ENCODE data around the gene STIMATE. TPM values are rescaled to one million over a fixed set of nuclear protein-coding genes. Genes with fewer than 3 reads are reported as not detected.

Gene STIMATE
- polyA plus RNA-seq, 1 donor = 5.9 TPM

DNA sequence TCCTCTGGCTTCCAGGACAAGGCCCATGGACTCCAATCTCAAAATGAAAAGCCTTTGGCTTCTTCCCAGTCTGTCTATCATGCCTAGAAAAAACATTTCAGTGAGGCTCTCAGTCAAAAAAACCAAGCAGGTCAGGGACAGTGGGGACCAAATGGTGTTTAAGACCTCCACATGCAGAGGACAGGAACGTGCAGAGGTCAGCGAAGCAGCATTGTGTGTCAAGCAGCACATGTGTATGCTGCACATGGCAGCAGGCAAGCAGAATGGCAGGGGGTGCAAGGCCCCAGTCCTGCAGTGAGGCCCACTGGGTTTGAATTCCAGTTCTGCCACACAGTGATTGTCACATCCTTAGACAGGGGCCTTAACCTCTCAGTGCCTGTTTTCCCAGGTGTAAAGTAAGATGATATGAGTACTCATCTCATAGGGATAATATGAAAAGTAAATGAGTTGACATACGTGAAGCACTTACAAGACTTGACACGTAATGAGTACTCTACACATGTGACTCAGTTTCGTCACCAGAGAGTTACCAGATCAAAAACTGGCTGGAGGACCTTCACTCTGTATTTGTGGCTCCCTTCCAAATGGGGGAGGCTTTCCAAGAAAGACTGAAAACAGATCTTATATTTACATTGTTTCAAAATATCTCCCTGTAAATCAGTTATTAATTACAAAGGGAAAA, 11.2 kb downstream of the STIMATE start:
- Histone ChIP-seq H3K9me3 (ENCODE audit: control insufficient read depth, low read depth, low read length) (no peaks in the 10 kb centered on the region), H3K36me3 (ENCODE audit: control insufficient read depth, insufficient read depth, low read length) (no peaks in the 10 kb centered on the region), H3K4me3 (ENCODE audit: low read length) (no peak overlapping the region), H3K27me3 (ENCODE audit: control insufficient read depth, insufficient read depth, low read length) (no peaks in the 10 kb centered on the region), H3K27ac (ENCODE audit: low read length) (no peak overlapping the region), H3K4me1 (ENCODE audit: control insufficient read depth, insufficient read depth, low read length) (peaks cover 2% of the 10 kb centered on the region)
- no CpG with 5 or more reads among the region's 5 CpGs for WGBS (ENCODE audit: insufficient coverage, low lambda C conversion rate)
- no peak for DNase-seq

DNA sequence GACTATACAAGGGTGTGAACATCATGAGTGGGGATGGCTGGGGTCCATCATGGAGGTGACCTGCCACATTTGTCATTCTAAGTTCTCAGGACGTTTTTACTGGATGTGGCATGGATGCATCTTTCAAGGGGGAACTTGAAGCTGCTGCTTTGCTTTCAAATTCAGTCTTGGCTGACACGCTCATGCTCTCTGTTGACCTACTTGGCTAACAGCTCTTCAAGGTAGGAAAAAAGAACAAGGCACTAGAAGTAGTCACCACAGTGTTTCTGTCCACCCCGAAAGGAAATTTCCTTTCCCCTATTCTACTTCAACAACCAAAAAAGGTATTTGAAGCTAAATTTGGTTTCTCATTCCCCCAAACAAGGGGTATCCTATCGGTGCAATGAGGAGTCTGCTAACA, 15.0 kb downstream of the STIMATE start:
- Histone ChIP-seq H3K4me1 (ENCODE audit: control insufficient read depth, insufficient read depth, low read length) (no peaks in the 10 kb centered on the region), H3K27me3 (ENCODE audit: control insufficient read depth, insufficient read depth, low read length) (no peaks in the 10 kb centered on the region), H3K36me3 (ENCODE audit: control insufficient read depth, insufficient read depth, low read length) (peaks cover 2% of the 10 kb centered on the region), H3K4me3 (ENCODE audit: low read length) (no peak overlapping the region), H3K9me3 (ENCODE audit: control insufficient read depth, low read depth, low read length) (no peaks in the 10 kb centered on the region), H3K27ac (ENCODE audit: low read length) (peak overlapping the region; percentile 30)
- no peak for DNase-seq
- WGBS (ENCODE audit: insufficient coverage, low lambda C conversion rate) = 100% methylated on average over 1 of the region's 4 CpGs

DNA sequence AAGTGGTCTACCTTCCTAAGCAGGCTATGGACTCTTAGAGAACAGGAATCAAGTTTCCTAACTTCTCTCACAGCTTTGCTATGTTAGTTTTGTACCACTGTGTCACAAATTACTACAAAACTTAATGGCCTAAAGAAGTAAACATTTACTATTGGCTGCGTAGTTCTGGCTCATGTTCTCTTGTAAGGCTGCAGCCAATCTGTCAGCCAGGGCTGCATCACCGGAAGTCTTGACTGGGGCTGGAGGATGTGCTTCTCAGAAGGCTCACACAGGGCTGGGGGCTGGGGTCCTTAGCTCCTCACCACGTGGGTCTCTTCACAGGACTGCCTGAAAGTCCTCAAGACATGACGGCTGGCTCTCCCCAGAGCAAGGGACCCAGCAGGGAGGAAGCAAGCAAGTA, 15.5 kb downstream of the STIMATE start:
- peaks cover 2% of the 10 kb centered on the region for H3K36me3 ChIP-seq (ENCODE audit: control insufficient read depth, insufficient read depth, low read length)
- H3K27me3 ChIP-seq (ENCODE audit: control insufficient read depth, insufficient read depth, low read length) = no peaks in the 10 kb centered on the region
- H3K9me3 ChIP-seq (ENCODE audit: control insufficient read depth, low read depth, low read length) = no peaks in the 10 kb centered on the region
- H3K27ac ChIP-seq (ENCODE audit: low read length) = peak overlapping the region; percentile 30
- no CpG with 5 or more reads among the region's 4 CpGs for WGBS (ENCODE audit: insufficient coverage, low lambda C conversion rate)
- peak in 1 of 2 donors; percentile 48 for DNase-seq
- no peak overlapping the region for H3K4me3 ChIP-seq (ENCODE audit: low read length)
- no peaks in the 10 kb centered on the region for H3K4me1 ChIP-seq (ENCODE audit: control insufficient read depth, insufficient read depth, low read length)

DNA sequence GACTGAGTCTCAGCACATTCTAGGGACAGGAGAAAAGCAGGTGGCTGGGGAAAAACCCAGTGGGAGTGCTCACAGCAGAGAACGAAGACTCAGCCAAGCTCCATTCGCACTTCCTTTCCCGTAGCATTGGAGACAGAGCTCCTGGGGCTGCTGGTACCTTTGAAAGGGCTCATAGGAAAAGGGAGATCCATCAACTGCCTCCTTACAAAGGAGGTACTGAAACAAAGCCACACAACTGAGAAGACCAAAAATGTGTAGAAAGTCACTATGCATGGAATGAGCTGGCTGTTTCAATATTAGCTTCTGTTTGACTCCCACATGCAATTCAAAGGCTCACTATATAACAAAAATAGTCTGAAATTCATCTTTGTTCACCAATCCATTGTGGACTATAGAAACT, 16.9 kb downstream of the STIMATE start:
- Histone ChIP-seq H3K27me3 (ENCODE audit: control insufficient read depth, insufficient read depth, low read length) (no peaks in the 10 kb centered on the region), H3K4me1 (ENCODE audit: control insufficient read depth, insufficient read depth, low read length) (no peaks in the 10 kb centered on the region), H3K27ac (ENCODE audit: low read length) (no peak overlapping the region), H3K4me3 (ENCODE audit: low read length) (no peak overlapping the region), H3K9me3 (ENCODE audit: control insufficient read depth, low read depth, low read length) (no peaks in the 10 kb centered on the region), H3K36me3 (ENCODE audit: control insufficient read depth, insufficient read depth, low read length) (peaks cover 2% of the 10 kb centered on the region)
- DNase-seq = no peak
- no CpG with 5 or more reads among the region's 3 CpGs for WGBS (ENCODE audit: insufficient coverage, low lambda C conversion rate)

DNA sequence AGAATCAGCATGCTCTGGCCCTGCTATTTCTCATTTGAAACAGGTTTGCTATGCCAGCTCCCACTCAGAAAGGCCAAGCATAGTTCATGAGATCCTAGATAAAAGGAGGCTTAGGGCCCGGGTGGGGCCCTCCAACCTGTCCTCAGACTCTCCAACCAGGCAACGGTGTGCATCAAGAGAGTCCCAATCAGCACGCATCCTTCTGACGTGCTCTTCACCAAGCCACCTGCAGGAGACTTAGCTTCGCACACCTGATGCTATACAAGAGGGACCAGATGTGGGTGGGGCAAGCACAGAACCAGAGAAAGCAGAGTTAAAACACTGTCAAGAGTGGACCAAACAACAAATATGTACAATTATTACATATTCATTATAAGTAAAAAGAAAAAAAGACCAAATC, 17.3 kb downstream of the STIMATE start:
- Histone ChIP-seq H3K4me1 (ENCODE audit: control insufficient read depth, insufficient read depth, low read length) (no peaks in the 10 kb centered on the region), H3K4me3 (ENCODE audit: low read length) (no peak overlapping the region), H3K36me3 (ENCODE audit: control insufficient read depth, insufficient read depth, low read length) (peaks cover 2% of the 10 kb centered on the region), H3K27me3 (ENCODE audit: control insufficient read depth, insufficient read depth, low read length) (no peaks in the 10 kb centered on the region), H3K27ac (ENCODE audit: low read length) (no peak overlapping the region), H3K9me3 (ENCODE audit: control insufficient read depth, low read depth, low read length) (no peaks in the 10 kb centered on the region)
- no CpG with 5 or more reads among the region's 5 CpGs for WGBS (ENCODE audit: insufficient coverage, low lambda C conversion rate)
- no peak for DNase-seq

DNA sequence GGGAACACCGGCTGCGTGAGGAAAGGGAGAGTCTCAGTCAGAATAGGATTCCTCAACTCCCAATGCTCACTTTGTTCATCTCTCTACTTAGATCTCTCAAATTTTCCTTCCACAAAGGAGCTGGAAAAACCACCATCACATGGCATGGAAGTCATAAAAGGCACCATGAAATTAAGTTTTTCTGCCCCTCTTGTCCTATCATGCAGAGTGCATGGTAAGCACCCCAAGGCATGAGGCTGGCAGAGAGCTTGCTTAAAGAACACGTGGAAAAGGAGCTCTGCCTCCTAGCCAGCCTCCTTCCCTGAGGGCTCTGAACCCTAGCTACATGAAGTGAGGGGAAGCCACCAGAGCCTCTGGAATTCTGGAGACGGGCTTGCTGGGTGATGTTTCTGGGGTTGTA, 17.8 kb downstream of the STIMATE start:
- H3K4me1 ChIP-seq (ENCODE audit: control insufficient read depth, insufficient read depth, low read length) = no peaks in the 10 kb centered on the region
- H3K4me3 ChIP-seq (ENCODE audit: low read length) = no peak overlapping the region
- peaks cover 2% of the 10 kb centered on the region for H3K36me3 ChIP-seq (ENCODE audit: control insufficient read depth, insufficient read depth, low read length)
- no peaks in the 10 kb centered on the region for H3K9me3 ChIP-seq (ENCODE audit: control insufficient read depth, low read depth, low read length)
- DNase-seq = no peak
- no peak overlapping the region for H3K27ac ChIP-seq (ENCODE audit: low read length)
- no CpG with 5 or more reads among the region's 4 CpGs for WGBS (ENCODE audit: insufficient coverage, low lambda C conversion rate)
- H3K27me3 ChIP-seq (ENCODE audit: control insufficient read depth, insufficient read depth, low read length) = no peaks in the 10 kb centered on the region

DNA sequence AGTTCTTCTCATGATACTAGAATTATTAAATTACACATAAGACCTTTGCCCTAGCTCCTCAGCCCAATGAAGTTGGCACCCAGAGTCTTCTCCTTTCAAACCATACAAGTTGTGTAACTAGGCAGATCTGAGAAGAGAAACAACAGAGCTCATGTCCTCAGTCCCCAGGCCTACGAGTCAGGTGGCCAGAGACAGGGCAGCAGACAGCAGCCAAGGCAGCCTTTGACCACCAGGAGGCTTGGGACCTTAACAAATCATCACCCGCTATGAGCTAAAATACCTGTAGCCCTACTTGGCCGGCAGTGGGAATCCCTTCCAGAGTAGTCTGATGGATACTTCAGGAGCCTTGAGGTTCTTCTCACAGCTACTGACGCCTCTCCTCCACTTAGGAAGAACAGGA, 18.3 kb downstream of the STIMATE start:
- Histone ChIP-seq H3K4me3 (ENCODE audit: low read length) (no peak overlapping the region), H3K27me3 (ENCODE audit: control insufficient read depth, insufficient read depth, low read length) (no peaks in the 10 kb centered on the region)
- WGBS (ENCODE audit: insufficient coverage, low lambda C conversion rate) = 80% methylated on average over 1 of the region's 4 CpGs

DNA sequence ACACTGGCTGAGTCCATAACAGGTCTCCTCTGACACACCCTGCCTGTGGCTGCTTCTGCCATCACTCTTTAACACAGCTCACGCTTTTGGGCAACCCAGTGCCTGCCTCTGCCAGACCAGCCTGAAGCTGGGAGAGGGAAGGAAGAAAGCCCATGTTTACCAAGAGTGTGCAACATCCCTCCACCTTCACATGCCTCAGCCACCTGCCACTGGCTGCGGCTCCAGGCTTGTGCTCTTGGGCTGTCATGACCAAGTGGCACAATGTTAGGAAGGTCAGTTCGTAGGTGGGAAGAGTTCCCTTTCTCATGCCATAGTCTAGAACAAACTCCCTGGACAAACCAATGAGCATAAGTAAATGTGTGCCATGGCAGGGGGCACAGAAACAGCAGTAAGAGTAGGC, 20.3 kb downstream of the STIMATE start:
- 100% methylated on average over 1 of the region's 3 CpGs for WGBS (ENCODE audit: insufficient coverage, low lambda C conversion rate)
- Histone ChIP-seq H3K36me3 (ENCODE audit: control insufficient read depth, insufficient read depth, low read length) (peaks cover 2% of the 10 kb centered on the region), H3K4me3 (ENCODE audit: low read length) (no peak overlapping the region), H3K4me1 (ENCODE audit: control insufficient read depth, insufficient read depth, low read length) (no peaks in the 10 kb centered on the region), H3K27me3 (ENCODE audit: control insufficient read depth, insufficient read depth, low read length) (no peaks in the 10 kb centered on the region), H3K27ac (ENCODE audit: low read length) (no peak overlapping the region), H3K9me3 (ENCODE audit: control insufficient read depth, low read depth, low read length) (no peaks in the 10 kb centered on the region)
- DNase-seq = no peak

More for the DNA sequence above, 18.3 kb downstream of the STIMATE start:
- peaks cover 2% of the 10 kb centered on the region for H3K36me3 ChIP-seq (ENCODE audit: control insufficient read depth, insufficient read depth, low read length)
- H3K27ac ChIP-seq (ENCODE audit: low read length) = no peak overlapping the region
- no peaks in the 10 kb centered on the region for H3K9me3 ChIP-seq (ENCODE audit: control insufficient read depth, low read depth, low read length)
- DNase-seq = no peak
- no peaks in the 10 kb centered on the region for H3K4me1 ChIP-seq (ENCODE audit: control insufficient read depth, insufficient read depth, low read length)

DNA sequence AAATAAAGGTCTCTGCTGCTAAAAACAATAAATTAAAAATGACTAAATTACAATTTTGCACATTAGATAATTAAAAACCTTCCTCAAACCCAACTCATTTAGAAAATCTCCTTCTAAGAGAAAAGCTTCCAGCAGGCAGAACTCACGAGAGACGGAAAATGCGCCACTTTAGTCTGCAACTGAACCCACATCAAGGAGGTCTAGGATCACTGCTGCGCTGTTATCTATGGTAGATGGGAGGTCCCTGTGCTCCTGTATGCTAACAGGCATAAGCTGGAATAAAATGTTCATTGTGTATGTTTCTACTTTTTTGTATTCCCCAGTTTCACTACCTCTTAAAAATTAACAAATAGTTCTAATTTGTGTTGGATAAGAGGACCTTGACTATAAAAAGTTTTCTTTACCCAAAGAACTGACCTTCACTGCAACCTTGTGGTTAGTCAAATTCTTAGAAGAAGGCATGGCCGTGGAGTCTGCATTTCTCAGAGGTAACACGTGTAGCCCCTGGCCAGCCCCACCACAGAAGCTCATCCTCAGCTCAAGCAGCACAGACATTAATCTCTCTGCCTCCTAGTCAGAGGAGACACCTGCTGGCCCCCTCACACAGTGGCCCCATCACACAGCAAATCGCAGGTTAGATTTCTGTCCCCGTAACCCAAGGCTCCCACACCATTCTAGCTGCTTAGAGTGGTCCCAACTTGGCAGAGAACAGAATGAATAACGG, 22.3 kb downstream of the STIMATE start:
- Histone ChIP-seq H3K27me3 (ENCODE audit: control insufficient read depth, insufficient read depth, low read length) (no peaks in the 10 kb centered on the region), H3K36me3 (ENCODE audit: control insufficient read depth, insufficient read depth, low read length) (peaks cover under 1% of the 10 kb centered on the region), H3K9me3 (ENCODE audit: control insufficient read depth, low read depth, low read length) (no peaks in the 10 kb centered on the region), H3K27ac (ENCODE audit: low read length) (no peak overlapping the region), H3K4me3 (ENCODE audit: low read length) (no peak overlapping the region), H3K4me1 (ENCODE audit: control insufficient read depth, insufficient read depth, low read length) (no peaks in the 10 kb centered on the region)
- WGBS (ENCODE audit: insufficient coverage, low lambda C conversion rate) = no CpG with 5 or more reads among the region's 9 CpGs
- no peak for DNase-seq

DNA sequence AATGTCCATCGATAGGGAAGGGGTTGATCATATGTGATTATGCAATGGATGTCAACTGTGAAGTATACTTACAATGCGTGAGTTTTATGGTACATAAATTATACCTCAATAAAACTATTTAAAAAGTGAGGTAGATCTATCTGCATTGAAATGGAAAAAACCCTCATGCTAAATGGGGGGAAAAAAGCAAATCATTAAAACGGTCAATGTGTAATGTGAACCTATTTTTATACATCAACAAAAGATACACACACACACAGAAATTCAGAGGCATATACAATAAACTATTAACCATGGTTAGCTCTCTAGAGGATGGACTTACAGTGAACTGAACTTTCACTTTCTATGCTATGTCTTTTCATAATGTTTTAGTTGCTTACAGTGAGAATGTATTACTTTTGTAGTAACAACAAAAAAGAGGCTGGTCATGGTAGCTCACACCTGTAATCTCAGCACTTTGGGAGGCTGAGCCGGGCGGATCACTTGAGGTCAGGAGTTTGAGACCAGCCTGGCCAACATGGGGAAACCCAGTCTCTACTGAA, 23.1 kb downstream of the STIMATE start:
- H3K36me3 ChIP-seq (ENCODE audit: control insufficient read depth, insufficient read depth, low read length) = no peaks in the 10 kb centered on the region
- no peaks in the 10 kb centered on the region for H3K9me3 ChIP-seq (ENCODE audit: control insufficient read depth, low read depth, low read length)
- no peaks in the 10 kb centered on the region for H3K27me3 ChIP-seq (ENCODE audit: control insufficient read depth, insufficient read depth, low read length)
- no peaks in the 10 kb centered on the region for H3K4me1 ChIP-seq (ENCODE audit: control insufficient read depth, insufficient read depth, low read length)
- H3K27ac ChIP-seq (ENCODE audit: low read length) = no peak overlapping the region
- no peak overlapping the region for H3K4me3 ChIP-seq (ENCODE audit: low read length)
- WGBS (ENCODE audit: insufficient coverage, low lambda C conversion rate) = 67% methylated on average over 1 of the region's 5 CpGs
- DNase-seq = no peak
